OCI-LY1 (cell line): ENCODE results near the gene EIF3J.

Source experiments
- EZH2 ChIP-seq: fragments of 200-600 bp; sonication (generic), shearing (Covaris generic); IDR thresholded peaks from 2 replicates; pipeline ENCODE4 v1.8.0; 2017; ENCODE audit warnings: borderline replicate concordance, mixed run types, mild to moderate bottlenecking, antibody characterized with exemption, low read length, moderate library complexity, mixed read lengths
- TF ChIP-seq, protein P1 (sequence below): fragments of 200-600 bp; sonication (generic), shearing (Covaris generic); IDR thresholded peaks from 2 replicates; pipeline ENCODE4 v1.5.1; 2017; ENCODE audit warnings: mild to moderate bottlenecking, antibody characterized with exemption, low read length, moderate library complexity, mixed read lengths

DNA sequence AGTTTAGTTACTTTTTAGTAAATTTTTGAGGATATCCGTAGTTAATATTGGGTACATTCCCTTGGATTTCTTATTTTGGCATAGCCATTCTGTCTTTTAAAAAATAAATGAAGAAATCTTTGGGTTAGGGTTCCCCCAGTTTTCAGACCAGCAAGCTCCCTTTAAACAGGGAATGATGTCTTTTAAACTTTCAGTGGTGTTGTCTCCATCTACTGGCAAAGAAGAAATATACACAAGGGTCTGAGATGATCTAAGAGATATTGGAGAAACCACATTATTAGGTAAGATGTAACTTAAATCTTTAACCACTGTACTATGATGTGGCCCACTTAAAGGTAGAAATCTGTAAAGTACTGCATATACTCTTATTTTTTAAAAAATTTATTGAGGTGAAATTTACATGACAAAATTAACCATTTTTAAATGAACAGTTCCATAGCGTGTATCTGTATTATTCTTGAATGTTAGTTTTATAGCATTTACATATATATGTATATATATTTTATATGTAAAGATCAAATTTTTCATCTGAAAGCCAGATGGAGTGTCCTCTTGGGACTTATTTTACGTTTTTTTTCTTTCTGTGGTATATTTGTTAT lies 35.1 kb upstream of the EIF3J start:
- TF ChIP-seq, protein P1, sequence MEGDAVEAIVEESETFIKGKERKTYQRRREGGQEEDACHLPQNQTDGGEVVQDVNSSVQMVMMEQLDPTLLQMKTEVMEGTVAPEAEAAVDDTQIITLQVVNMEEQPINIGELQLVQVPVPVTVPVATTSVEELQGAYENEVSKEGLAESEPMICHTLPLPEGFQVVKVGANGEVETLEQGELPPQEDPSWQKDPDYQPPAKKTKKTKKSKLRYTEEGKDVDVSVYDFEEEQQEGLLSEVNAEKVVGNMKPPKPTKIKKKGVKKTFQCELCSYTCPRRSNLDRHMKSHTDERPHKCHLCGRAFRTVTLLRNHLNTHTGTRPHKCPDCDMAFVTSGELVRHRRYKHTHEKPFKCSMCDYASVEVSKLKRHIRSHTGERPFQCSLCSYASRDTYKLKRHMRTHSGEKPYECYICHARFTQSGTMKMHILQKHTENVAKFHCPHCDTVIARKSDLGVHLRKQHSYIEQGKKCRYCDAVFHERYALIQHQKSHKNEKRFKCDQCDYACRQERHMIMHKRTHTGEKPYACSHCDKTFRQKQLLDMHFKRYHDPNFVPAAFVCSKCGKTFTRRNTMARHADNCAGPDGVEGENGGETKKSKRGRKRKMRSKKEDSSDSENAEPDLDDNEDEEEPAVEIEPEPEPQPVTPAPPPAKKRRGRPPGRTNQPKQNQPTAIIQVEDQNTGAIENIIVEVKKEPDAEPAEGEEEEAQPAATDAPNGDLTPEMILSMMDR = peak; percentile 65
- TF ChIP-seq EZH2 = no peak
